H9 (cell line): ENCODE results near the gene COPS8. TPM values are rescaled to one million over a fixed set of nuclear protein-coding genes. Genes with fewer than 3 reads are reported as not detected.

Experiments used
- DNase-seq: peaks from one replicate; pipeline ENCODE4 v3.0.0-alpha.2; 2017
- H2AFZ ChIP-seq: one replicate; pipeline ENCODE4 v1.6.1; 2013; ENCODE audit warnings: mild to moderate bottlenecking, low read length, control low read depth, moderate library complexity
- H2AK5ac ChIP-seq: 2 replicates; pipeline ENCODE4 v1.6.1; 2013; ENCODE audit warnings: low read length, control low read depth, mixed read lengths; ENCODE audit not compliant: insufficient read length
- H2BK120ac ChIP-seq: one replicate; pipeline ENCODE4 v1.6.1; 2013; ENCODE audit warnings: low read depth, mild to moderate bottlenecking, low read length, control low read depth, inconsistent platforms; ENCODE audit not compliant: poor library complexity, severe bottlenecking
- H2BK12ac ChIP-seq: 2 replicates; pipeline ENCODE4 v1.6.1; 2013; ENCODE audit warnings: low read length, control low read depth, mixed read lengths, low read depth; ENCODE audit not compliant: insufficient read length
- H2BK15ac ChIP-seq: 2 replicates; pipeline ENCODE4 v1.6.1; 2013; ENCODE audit warnings: low read depth, low read length, control low read depth
- H2BK20ac ChIP-seq: one replicate; pipeline ENCODE4 v1.6.1; 2013; ENCODE audit warnings: low read depth, mild to moderate bottlenecking, low read length, control low read depth, inconsistent platforms; ENCODE audit not compliant: poor library complexity, severe bottlenecking
- H2BK5ac ChIP-seq: 2 replicates; pipeline ENCODE4 v1.6.1; 2013; ENCODE audit warnings: low read length, control low read depth, mixed read lengths; ENCODE audit not compliant: insufficient read length
- H3K14ac ChIP-seq: 2 replicates; pipeline ENCODE4 v1.6.1; 2013; ENCODE audit warnings: low read length, control low read depth; ENCODE audit not compliant: insufficient read depth
- H3K18ac ChIP-seq: 2 replicates; pipeline ENCODE4 v1.6.1; 2013; ENCODE audit warnings: low read depth, mild to moderate bottlenecking, mixed read lengths, low read length, control low read depth; ENCODE audit not compliant: insufficient read length
- H3K23ac ChIP-seq: 2 replicates; pipeline ENCODE4 v1.6.1; 2013; ENCODE audit warnings: low read length, control low read depth, mixed read lengths, low read depth; ENCODE audit not compliant: insufficient read length
- H3K23me2 ChIP-seq: 2 replicates; pipeline ENCODE4 v1.6.1; 2013; ENCODE audit warnings: low read depth, mild to moderate bottlenecking, mixed read lengths, low read length, control low read depth; ENCODE audit not compliant: insufficient read length, poor library complexity, severe bottlenecking
- H3K27ac ChIP-seq: 2 replicates; pipeline ENCODE4 v1.5.1; 2013; ENCODE audit warnings: low read length, control low read depth, mixed read lengths, low read depth; ENCODE audit not compliant: insufficient read length
- H3K27me3 ChIP-seq: 2 replicates; pipeline ENCODE4 v1.6.1; 2013; ENCODE audit warnings: low read length, control low read depth, inconsistent platforms; ENCODE audit not compliant: insufficient read depth
- H3K4ac ChIP-seq: 2 replicates; pipeline ENCODE4 v1.6.1; 2013; ENCODE audit warnings: low read depth, mild to moderate bottlenecking, control low read depth, inconsistent platforms, low read length, moderate library complexity
- H3K4me1 ChIP-seq: 2 replicates; pipeline ENCODE4 v1.6.1; 2013; ENCODE audit warnings: low read length, control low read depth, inconsistent platforms; ENCODE audit not compliant: insufficient read depth
- H3K4me2 ChIP-seq: 2 replicates; pipeline ENCODE4 v1.6.1; 2013; ENCODE audit warnings: low read length, control low read depth, mixed read lengths; ENCODE audit not compliant: insufficient read length, insufficient read depth
- H3K56ac ChIP-seq: 2 replicates; pipeline ENCODE4 v1.6.1; 2013; ENCODE audit warnings: low read depth, mild to moderate bottlenecking, mixed read lengths, low read length, control low read depth; ENCODE audit not compliant: insufficient read length
- H3K79me1 ChIP-seq: 2 replicates; pipeline ENCODE4 v1.6.1; 2013; ENCODE audit warnings: low read depth, mild to moderate bottlenecking, moderate library complexity, low read length, control low read depth, inconsistent platforms; ENCODE audit not compliant: insufficient read depth, poor library complexity, severe bottlenecking
- H3K79me2 ChIP-seq: 2 replicates; pipeline ENCODE4 v1.6.1; 2013; ENCODE audit warnings: low read length, control low read depth, inconsistent platforms; ENCODE audit not compliant: insufficient read depth
- H3K9ac ChIP-seq: 2 replicates; pipeline ENCODE4 v1.6.1; 2013; ENCODE audit warnings: low read length, control low read depth, mixed read lengths; ENCODE audit not compliant: insufficient read length; ENCODE audit errors: extremely low read depth
- H3K9me3 ChIP-seq: one replicate; pipeline ENCODE4 v1.6.1; 2013; ENCODE audit warnings: low read depth, low read length, inconsistent platforms; ENCODE audit not compliant: control insufficient read depth
- H3T11ph ChIP-seq: one replicate; pipeline ENCODE4 v1.6.1; 2013; ENCODE audit warnings: mild to moderate bottlenecking, low read length, control low read depth, inconsistent platforms
- H4K20me1 ChIP-seq: one replicate; pipeline ENCODE4 v1.6.1; 2013; ENCODE audit not compliant: control insufficient read depth, insufficient read length, insufficient read depth
- H4K5ac ChIP-seq: 2 replicates; pipeline ENCODE4 v1.6.1; 2013; ENCODE audit warnings: low read depth, mild to moderate bottlenecking, mixed read lengths, low read length, control low read depth; ENCODE audit not compliant: insufficient read length
- H4K8ac ChIP-seq: replicated peaks from 2 replicates; pipeline ENCODE4 v1.6.1; 2013; ENCODE audit warnings: low read length, control low read depth, mixed read lengths, low read depth; ENCODE audit not compliant: insufficient read length
- H4K91ac ChIP-seq: 2 replicates; pipeline ENCODE4 v1.6.1; 2013; ENCODE audit warnings: low read depth, mild to moderate bottlenecking, moderate library complexity, mixed read lengths, low read length, control low read depth; ENCODE audit not compliant: insufficient read length
- H3K27ac Mint-ChIP-seq, 3 experiments: 2 replicates in 2 of 3; 3 replicates in 1 of 3; pipeline ENCODE4 v1.8.0; 2020 to 2021; ENCODE audit warnings: mixed read lengths in 3 of 3, mild to moderate bottlenecking in 1 of 3, moderate library complexity in 1 of 3
- H3K27me3 Mint-ChIP-seq: 2 replicates; pipeline ENCODE4 v1.8.0; 2021; ENCODE audit warnings: low read depth, mild to moderate bottlenecking, moderate library complexity, mixed read lengths
- H3K36me3 Mint-ChIP-seq, 3 experiments: 2 replicates in 2 of 3; 3 replicates in 1 of 3; pipeline ENCODE4 v1.8.0; 2020 to 2021; ENCODE audit warnings: low read depth in 3 of 3, mixed read lengths in 3 of 3; ENCODE audit not compliant: insufficient read depth in 1 of 3
- H3K4me1 Mint-ChIP-seq, 2 experiments: 2 replicates each; pipeline ENCODE4 v1.8.0; 2020; ENCODE audit warnings: mixed read lengths in 2 of 2
- H3K4me3 Mint-ChIP-seq, 2 experiments: 2 replicates in 1 of 2; 3 replicates in 1 of 2; pipeline ENCODE4 v1.8.0; 2020 to 2021; ENCODE audit warnings: mild to moderate bottlenecking in 2 of 2, mixed read lengths in 2 of 2, moderate library complexity in 1 of 2
- H3K9me3 Mint-ChIP-seq, 2 experiments: 2 replicates in 1 of 2; 3 replicates in 1 of 2; pipeline ENCODE4 v1.8.0; 2020; ENCODE audit warnings: mild to moderate bottlenecking in 2 of 2, mixed read lengths in 2 of 2, moderate library complexity in 1 of 2
- CTCF ChIP-seq: fragments of 200-600 bp; sonication (generic); conservative IDR thresholded peaks from 3 replicates; pipeline ENCODE4 v1.8.0; 2021; ENCODE audit warnings: antibody characterized with exemption, mild to moderate bottlenecking
- WGBS: extraction: QIAGEN DNeasy Blood & Tissue Kit; methylation state at CpG from one replicate; pipeline ENCODE4 v1.1.7; 2013; ENCODE audit warnings: missing lambda C conversion rate, low lambda C conversion rate, mixed read lengths; ENCODE audit not compliant: insufficient read length; ENCODE audit errors: extremely low coverage; 5-methylcytosine and 5-hydroxymethylcytosine counted together
- total RNA-seq: library from RNA; stranded (reverse); gene quantifications from 2 replicates; pipeline ENCODE4 v1.2.1, GENCODE V29; 2021

The COPS8 gene
- total RNA-seq, 1 experiment from 2014 or later, result 65.2 TPM

- H3K79me1 ChIP-seq, result no peaks in the 10 kb centered on the region
- no peak overlapping the region for H2AK5ac ChIP-seq
- no peak overlapping the region for H3K18ac ChIP-seq
- H2BK120ac ChIP-seq, result no peak overlapping the region
- no peak for TF ChIP-seq CTCF
- H2BK5ac ChIP-seq, result no peak overlapping the region
- no peak overlapping the region for H2AFZ ChIP-seq
- H3K9me3 ChIP-seq, result no peaks in the 10 kb centered on the region
- H4K5ac ChIP-seq, result no peak overlapping the region
- H3T11ph ChIP-seq, result no peak overlapping the region
- H3K23me2 ChIP-seq, result no peaks in the 10 kb centered on the region
- H2BK20ac ChIP-seq, result no peak overlapping the region
- Mint-ChIP-seq H3K27ac (no peak overlapping the region), H3K27me3 (no peaks in the 10 kb centered on the region), H3K36me3 (peaks cover 27 to 74% (median 67%) of the 10 kb centered on the region in 3 experiments), H3K9me3 (no peaks in the 10 kb centered on the region), H3K4me3 (no peak overlapping the region), H3K4me1 (peaks cover 14 to 15% of the 10 kb centered on the region in 2 experiments)
- no peaks in the 10 kb centered on the region for H3K27me3 ChIP-seq
- H4K20me1 ChIP-seq, result no peaks in the 10 kb centered on the region
- H2BK15ac ChIP-seq, result no peak overlapping the region
- DNase-seq, result no peak
- H2BK12ac ChIP-seq, result no peak overlapping the region
- H3K4me2 ChIP-seq, result no peak overlapping the region
- H3K79me2 ChIP-seq, result no peaks in the 10 kb centered on the region
- no peak overlapping the region for H3K9ac ChIP-seq
- no peak overlapping the region for H3K14ac ChIP-seq
- no peak overlapping the region for H3K4ac ChIP-seq
- no peak overlapping the region for H4K8ac ChIP-seq
- no peak overlapping the region for H3K56ac ChIP-seq
- no peak overlapping the region for H4K91ac ChIP-seq
- no peaks in the 10 kb centered on the region for H3K4me1 ChIP-seq
- no peak overlapping the region for H3K23ac ChIP-seq
- no peak overlapping the region for H3K27ac ChIP-seq
- WGBS, result no CpG with 5 or more reads among the region's 4 CpGs
Measured at GRCh38 chr2:237096911-237097310, 11.2 kb downstream of the COPS8 start.
